Activated T-cell treated with anti-CD3 and anti-CD28 coated beads for 1 hour (primary cell): ENCODE measurements around the gene SPON1.

ENCODE experiments used
- DNase-seq: peaks from one replicate; pipeline ENCODE4 v3.0.0-alpha.2; 2020; ENCODE audit warnings: low read depth

The SPON1 gene

GRCh38 chr11:14190992-14191778 lies 228.7 kb downstream of the SPON1 start:
- DNase-seq = no peak

GRCh38 chr11:14193644-14194043 lies 231.1 kb downstream of the SPON1 start:
- no peak for DNase-seq

- no peak for DNase-seq
Measured at GRCh38 chr11:14202251-14203196, 240.0 kb downstream of the SPON1 start.

- DNase-seq = no peak
Measured at GRCh38 chr11:14203321-14203720, 240.8 kb downstream of the SPON1 start.

GRCh38 chr11:14212986-14213385 lies 250.5 kb downstream of the SPON1 start:
- DNase-seq = no peak

- DNase-seq = no peak
Measured at GRCh38 chr11:14218728-14219127, 256.2 kb downstream of the SPON1 start.

GRCh38 chr11:14223636-14224288 lies 261.2 kb downstream of the SPON1 start:
- no peak for DNase-seq

GRCh38 chr11:14224395-14224794 lies 261.9 kb downstream of the SPON1 start:
- no peak for DNase-seq

- no peak for DNase-seq
Measured at GRCh38 chr11:14225666-14226065, 263.1 kb downstream of the SPON1 start.

GRCh38 chr11:14228356-14228755 lies 265.8 kb downstream of the SPON1 start:
- DNase-seq = no peak

GRCh38 chr11:14229472-14229871 lies 266.9 kb downstream of the SPON1 start:
- no peak for DNase-seq

GRCh38 chr11:14230407-14230806 lies 267.9 kb downstream of the SPON1 start:
- DNase-seq = no peak

- no peak for DNase-seq
Measured at GRCh38 chr11:14232652-14233051, 270.1 kb downstream of the SPON1 start.

GRCh38 chr11:14234446-14234845 lies 271.9 kb downstream of the SPON1 start:
- DNase-seq = no peak

GRCh38 chr11:14235701-14236100 lies 273.2 kb downstream of the SPON1 start:
- no peak for DNase-seq

- no peak for DNase-seq
Measured at GRCh38 chr11:14237444-14237961, 275.0 kb downstream of the SPON1 start.

GRCh38 chr11:14240221-14240620 lies 277.7 kb downstream of the SPON1 start:
- no peak for DNase-seq

- no peak for DNase-seq
Measured at GRCh38 chr11:14240951-14241350, 278.4 kb downstream of the SPON1 start.

GRCh38 chr11:14242187-14242586 lies 279.7 kb downstream of the SPON1 start:
- no peak for DNase-seq

- no peak for DNase-seq
Measured at GRCh38 chr11:14242733-14243132, 280.2 kb downstream of the SPON1 start.

GRCh38 chr11:14244926-14245325 lies 282.4 kb downstream of the SPON1 start:
- DNase-seq = no peak

- no peak for DNase-seq
Measured at GRCh38 chr11:14245444-14245843, 282.9 kb downstream of the SPON1 start.
